Panc1 (cell line): Measurements from ENCODE around the gene DNAJB8. TPM values are rescaled to one million over a fixed set of nuclear protein-coding genes. Genes with fewer than 3 reads are reported as not detected.

Experiments used
- ATAC-seq: fragments of 200-7000 bp; cut with Tn5 transposase; 2 replicates; pipeline ENCODE4 v1.9.1; 2020; ENCODE audit warnings: mild to moderate bottlenecking, moderate library complexity
- BruUV-seq: library from RNA; stranded (reverse); fragments of 400-500 nt; replicated peaks from 2 replicates; lab custom pipeline; 2021; lab: Mats Ljungman, UMichigan
- CTCF ChIA-PET: fragments of 300-600 bp; sonication (Branson Sonifier 250); formaldehyde crosslinking; loops from one replicate; lab custom pipeline; 2022; ENCODE audit warnings: antibody characterized with exemption; lab: Charles Lee
- POLR2A ChIA-PET: fragments of 300-600 bp; sonication (Branson Sonifier 250); formaldehyde crosslinking; loops from one replicate; lab custom pipeline; 2022; ENCODE audit warnings: antibody characterized with exemption; lab: Charles Lee
- DNase-seq: peaks from one replicate; pipeline ENCODE4 v3.0.0-alpha.2; 2010; ENCODE audit warnings: low read depth, low spot score
- H3K27ac ChIP-seq: 2 replicates; pipeline ENCODE4 v1.5.1; 2011; ENCODE audit warnings: mild to moderate bottlenecking, low read length, inconsistent platforms
- H3K27me3 ChIP-seq: fragments of 200-500 bp; sonication (Bioruptor generic); 2 replicates; pipeline ENCODE4 v1.6.0; 2014; ENCODE audit warnings: low read length, inconsistent platforms; ENCODE audit not compliant: control insufficient read depth, insufficient read depth
- H3K36me3 ChIP-seq: fragments of 200-500 bp; sonication (Bioruptor generic); 2 replicates; pipeline ENCODE4 v1.5.1; 2014; ENCODE audit warnings: inconsistent platforms, mild to moderate bottlenecking, low read length, moderate library complexity; ENCODE audit not compliant: control insufficient read depth, insufficient read depth
- H3K4me1 ChIP-seq: 2 replicates; pipeline ENCODE4 v1.5.1; 2011; ENCODE audit warnings: inconsistent platforms, mild to moderate bottlenecking, low read length, moderate library complexity; ENCODE audit not compliant: control insufficient read depth, insufficient read depth
- H3K4me3 ChIP-seq, 2 experiments: 2 replicates each; pipeline ENCODE4 v1.5.1; 2011 to 2012; ENCODE audit warnings: low read depth in 2 of 2, low read length in 2 of 2, mild to moderate bottlenecking in 2 of 2, inconsistent platforms in 1 of 2, moderate library complexity in 1 of 2
- H3K9me3 ChIP-seq: fragments of 200-500 bp; sonication (Bioruptor generic); 2 replicates; pipeline ENCODE4 v1.5.1; 2014; ENCODE audit warnings: low read depth, mild to moderate bottlenecking, inconsistent platforms, low read length, moderate library complexity; ENCODE audit not compliant: control insufficient read depth, insufficient read depth
- CTCF ChIP-seq: fragments of 450-650 bp; IDR thresholded peaks from 2 replicates; pipeline ENCODE4 v1.5.1; 2017; ENCODE audit warnings: mild to moderate bottlenecking
- POLR2AphosphoS5 ChIP-seq: IDR thresholded peaks from 2 replicates; pipeline ENCODE4 v1.6.1; 2012; ENCODE audit warnings: mild to moderate bottlenecking, low read depth, low read length, moderate library complexity
- REST ChIP-seq, 2 experiments: IDR thresholded peaks; 2 replicates each; pipeline ENCODE4 v1.6.1; 2011 to 2012; ENCODE audit warnings: low read depth in 2 of 2, control low read depth in 1 of 2, low read length in 1 of 2, mild to moderate bottlenecking in 1 of 2, moderate library complexity in 1 of 2; ENCODE audit not compliant: insufficient read depth in 1 of 2
- SIN3A ChIP-seq: IDR thresholded peaks from 2 replicates; pipeline ENCODE4 v1.6.1; 2012; ENCODE audit warnings: low read depth, mild to moderate bottlenecking, low read length, moderate library complexity, borderline replicate concordance; ENCODE audit not compliant: insufficient read depth
- TCF7L2 ChIP-seq: IDR thresholded peaks from 2 replicates; pipeline ENCODE4 v1.6.1; 2011; ENCODE audit warnings: mild to moderate bottlenecking, low read depth, low read length, inconsistent platforms
- in situ Hi-C: cut with HindIII; loops from 2 replicates; pipeline ENCODE4 v1.10.0; 2016; ENCODE audit warnings: low sequenced_read_pairs, low pct_unique_long_range_greater_than_20kb
- intact Hi-C: fragments of 100-400 bp; cut with micrococcal nuclease; formaldehyde crosslinking; loops from one replicate; pipeline ENCODE4 v1.10.0; 2022; ENCODE audit not compliant: unreplicated experiment
- total RNA-seq: library from RNA; stranded (reverse); gene quantifications from one replicate; pipeline ENCODE4 v1.2.1, GENCODE V29; 2021; ENCODE audit not compliant: unreplicated experiment

DNAJB8 gene
- total RNA-seq, 1 experiment from 2014 or later = not detected

- in situ Hi-C loops = no loop called here
- DNase-seq = no peak
- no TSS peak for BruUV-seq
- intact Hi-C loops = no loop called here
- TF ChIP-seq SIN3A (no peak; the same call in 1 of the 2 replicates), CTCF (no peak), REST (IDR thresholded peaks at IDR 0.05; ENCODE audit: insufficient read depth in 1 of 2, low read depth in 2 of 2, low read length in 1 of 2) (no peak), POLR2AphosphoS5 (no peak), TCF7L2 (no peak)
- peaks cover 14% of the 10 kb centered on the region for H3K4me1 ChIP-seq
- ChIA-PET POLR2A (interaction anchor here (0.7 kb wide), 1 partner anchor 367 kb away, joined by 3 read pairs; the partner anchor contains the start of gene RUVBL1), CTCF (interaction anchor here (2.4 kb wide), 1 partner anchor 65 kb away, joined by 7 read pairs; no protein-coding TSS in a partner anchor)
- no peak for ATAC-seq
- H3K4me3 ChIP-seq = peak overlapping the region; percentile 90 to 92
- no peaks in the 10 kb centered on the region; the same call in 1 of the 2 replicates for H3K36me3 ChIP-seq
- H3K27ac ChIP-seq = peak overlapping the region; percentile 97
- no peaks in the 10 kb centered on the region for H3K9me3 ChIP-seq
- H3K27me3 ChIP-seq = no peaks in the 10 kb centered on the region
Measured at GRCh38 chr3:128490915-128491690, 24.4 kb upstream of the DNAJB8 start.

- ChIA-PET POLR2A (interaction anchor here (0.7 kb wide), 1 partner anchor 367 kb away, joined by 3 read pairs; the partner anchor contains the start of gene RUVBL1), CTCF (interaction anchor here (2.4 kb wide), 1 partner anchor 65 kb away, joined by 7 read pairs; no protein-coding TSS in a partner anchor)
- Histone ChIP-seq H3K27ac (peak overlapping the region; percentile 97), H3K36me3 (no peaks in the 10 kb centered on the region; the same call in 1 of the 2 replicates), H3K27me3 (no peaks in the 10 kb centered on the region), H3K4me3 (peak overlapping the region; percentile 90 to 92), H3K4me1 (peaks cover 20% of the 10 kb centered on the region), H3K9me3 (no peaks in the 10 kb centered on the region)
- no TSS peak for BruUV-seq
- intact Hi-C loops = no loop called here
- TF ChIP-seq POLR2AphosphoS5 = no peak
- no peak for TF ChIP-seq REST (IDR thresholded peaks at IDR 0.05; ENCODE audit: insufficient read depth in 1 of 2, low read depth in 2 of 2, low read length in 1 of 2)
- no peak for TF ChIP-seq TCF7L2
- no peak for TF ChIP-seq CTCF
- TF ChIP-seq SIN3A = no peak; the same call in 1 of the 2 replicates
- ATAC-seq (no peak), DNase-seq (no peak)
- in situ Hi-C loops = no loop called here
Measured at GRCh38 chr3:128490650-128490914, 23.9 kb upstream of the DNAJB8 start.
